Measurements from ENCODE around the gene MMEL1.

MMEL1 gene

DNA sequence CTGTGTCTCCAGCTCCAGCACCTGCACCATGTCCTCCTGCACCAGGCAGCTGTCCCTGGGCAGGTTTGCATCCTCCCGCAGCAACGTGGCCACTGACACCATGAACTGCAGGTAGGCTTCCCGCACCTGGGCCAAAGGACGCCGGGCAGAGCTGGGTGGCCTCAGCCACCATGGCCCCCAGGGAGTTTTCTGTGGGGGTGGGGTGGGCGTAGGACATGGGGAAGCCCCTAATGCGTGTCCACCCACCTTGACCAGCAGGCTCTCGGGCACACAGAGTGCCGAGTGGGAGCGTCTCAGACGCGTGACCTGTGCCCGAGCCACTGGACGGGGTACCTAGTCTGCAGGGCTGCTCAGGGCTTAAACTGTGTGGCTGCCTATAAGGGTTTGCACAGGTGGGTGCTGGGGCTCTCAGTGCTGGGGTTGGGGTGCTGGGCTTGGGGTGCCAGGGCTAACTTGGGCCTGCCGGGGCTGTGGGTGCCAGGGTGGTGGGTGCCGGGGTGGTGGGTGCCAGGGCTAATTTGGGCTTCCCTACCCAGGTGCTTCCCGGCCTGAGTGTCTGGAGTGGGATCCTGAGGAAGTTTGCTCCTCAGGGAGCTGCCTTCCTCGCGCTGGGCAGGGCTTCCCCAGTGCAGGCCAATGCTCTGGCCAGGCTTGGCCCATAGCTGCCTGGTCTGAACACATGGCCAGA, 28.5 kb downstream of the MMEL1 start:
- no peak for DNase-seq (ENCODE audit: low spot score)

DNA sequence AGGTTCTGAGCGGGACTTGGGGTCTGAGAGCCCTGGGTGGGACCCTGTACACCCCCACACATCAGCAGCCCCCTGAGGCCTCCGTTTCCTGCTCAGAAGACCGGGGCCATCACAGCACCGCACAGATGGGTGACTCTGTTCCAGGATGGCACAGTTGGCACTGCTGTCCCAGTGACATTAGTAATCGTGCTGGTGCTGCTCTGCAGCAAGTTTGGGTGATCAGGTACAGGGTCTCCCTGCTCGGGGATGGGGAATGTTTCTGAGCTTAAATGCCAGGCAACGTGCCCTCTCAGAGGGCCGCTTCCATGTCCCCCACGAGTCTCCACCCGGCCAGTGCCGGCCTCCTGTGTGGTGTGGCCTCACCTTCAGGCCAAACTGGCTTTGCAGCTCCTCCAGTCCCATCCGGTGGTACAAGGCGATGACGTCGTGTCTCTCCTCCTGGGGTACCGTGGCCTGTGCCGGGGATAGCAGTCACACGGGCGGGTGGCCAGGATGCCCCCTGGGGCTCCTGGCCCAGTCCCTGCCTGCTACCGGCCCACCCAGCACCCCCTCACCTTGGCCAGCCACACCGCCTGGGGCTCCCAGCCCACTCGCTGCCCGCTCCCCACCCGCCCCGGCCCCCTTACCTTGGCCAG, 29.2 kb downstream of the MMEL1 start:
- DNase-seq (ENCODE audit: low spot score), result no peak

DNA sequence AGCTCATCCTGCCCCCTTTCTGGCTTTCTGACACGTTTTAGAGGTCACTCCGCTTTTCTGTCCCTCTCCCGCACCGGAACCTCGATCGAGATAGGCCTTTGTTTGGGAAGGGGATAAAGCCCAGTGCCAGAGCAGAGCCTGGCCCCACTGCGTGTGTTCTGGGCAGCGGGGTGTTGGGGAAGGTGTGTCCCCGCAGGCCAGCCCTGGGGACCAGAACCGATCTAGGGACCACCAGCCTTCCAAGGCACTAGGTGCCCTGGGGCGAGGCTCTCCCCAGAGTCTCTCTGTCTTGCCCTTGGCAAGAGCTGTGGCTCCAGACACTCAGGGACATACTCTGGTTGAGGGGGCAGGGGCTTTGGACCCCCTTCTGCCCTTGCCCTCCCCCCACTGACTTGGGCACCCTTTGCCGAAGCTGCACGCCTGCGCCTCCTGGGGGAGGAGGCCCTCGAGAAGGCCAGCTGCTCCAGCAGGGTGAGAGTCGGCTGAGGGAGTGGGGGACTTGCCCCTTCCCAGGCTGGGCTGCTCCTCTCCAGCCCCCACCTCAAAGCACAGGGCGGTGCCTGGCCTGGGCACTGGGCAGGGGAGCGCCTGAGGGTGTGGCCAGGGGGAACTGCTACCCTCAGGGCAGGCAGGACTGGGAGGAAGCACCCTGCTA, 29.8 kb downstream of the MMEL1 start:
- DNase-seq (ENCODE audit: low spot score), result no peak

DNA sequence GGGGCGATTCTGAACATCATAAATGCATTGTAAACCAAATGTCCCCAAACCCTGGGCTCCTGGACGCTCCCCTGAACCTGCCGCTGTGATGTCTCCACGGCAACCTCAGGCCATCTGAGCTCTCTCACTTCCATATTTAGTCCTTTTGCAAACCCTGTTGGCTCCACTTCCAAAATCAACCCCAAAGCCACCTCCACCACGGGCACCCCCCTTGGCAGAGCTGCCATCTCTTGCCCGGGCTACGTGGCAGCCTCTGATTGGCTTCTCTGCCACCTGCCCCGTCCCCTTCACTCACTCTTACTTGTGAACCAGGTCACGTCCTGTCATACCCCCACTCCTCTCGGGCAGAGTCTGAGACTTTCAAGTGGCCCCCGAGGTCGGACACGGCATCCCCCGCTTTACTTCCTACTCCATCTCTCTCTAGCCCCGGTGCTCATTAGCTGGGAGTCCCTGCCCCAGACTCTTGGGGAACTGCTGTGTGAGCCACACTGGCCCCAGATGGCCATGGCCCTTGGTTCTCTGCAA, 30.4 kb downstream of the MMEL1 start:
- no peak for DNase-seq (ENCODE audit: low spot score)

DNA sequence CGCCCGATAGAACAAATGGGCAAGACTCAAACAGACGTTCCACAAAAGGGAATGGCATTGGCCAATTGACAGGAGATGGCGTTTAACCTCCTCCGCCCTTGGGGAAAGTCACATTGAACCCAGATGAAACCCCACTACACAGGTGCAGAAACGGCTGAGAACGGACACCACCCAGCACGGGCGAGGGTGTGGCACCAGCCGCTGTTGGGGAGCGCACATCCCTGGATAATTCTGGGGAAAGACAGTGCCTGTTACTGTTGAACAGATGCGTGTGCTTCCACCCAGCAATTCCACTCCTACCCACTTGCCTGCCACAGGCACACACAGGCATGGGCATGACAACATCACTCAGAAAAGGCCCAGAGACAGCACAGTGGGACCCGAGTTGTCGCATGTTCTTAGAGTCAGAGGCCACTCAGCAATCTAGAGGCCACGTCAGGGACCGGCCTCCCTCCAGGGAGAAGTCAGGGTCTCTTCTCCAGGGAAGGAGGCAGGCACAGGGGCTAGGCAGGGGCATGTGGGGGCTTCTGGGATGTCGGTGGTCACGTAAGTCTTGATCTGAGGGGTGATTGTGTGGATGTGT, 31.0 kb downstream of the MMEL1 start:
- no peak for DNase-seq (ENCODE audit: low spot score)

DNA sequence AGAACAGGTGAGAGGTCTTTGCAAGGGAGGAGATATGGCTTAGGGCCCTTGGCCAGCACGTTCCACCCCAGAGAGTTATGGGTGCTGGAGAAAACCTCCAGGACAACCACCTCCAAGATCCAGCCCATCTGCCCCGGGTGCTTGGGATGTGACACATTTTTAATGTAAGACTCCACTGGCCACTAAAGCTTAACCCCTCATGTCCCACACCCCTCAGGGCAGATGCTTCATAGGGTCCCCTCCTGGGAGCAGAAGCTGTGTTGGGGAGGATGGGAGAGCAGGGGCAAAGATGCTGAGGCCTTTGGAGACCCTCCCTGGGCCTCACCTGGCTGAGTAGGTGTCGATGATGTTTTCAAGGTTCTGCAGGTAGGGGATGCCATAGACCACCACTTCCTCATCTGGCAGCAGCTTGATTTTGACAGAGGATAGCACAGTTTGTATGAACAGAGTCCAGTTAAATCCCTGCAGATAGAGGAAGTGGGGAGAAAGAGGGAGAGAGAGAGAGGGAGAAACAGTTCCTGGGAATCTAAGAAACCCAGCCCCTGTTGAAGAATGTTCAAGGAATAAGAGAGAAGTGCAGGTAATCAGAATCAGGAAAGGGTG, 34.4 kb downstream of the MMEL1 start:
- DNase-seq (ENCODE audit: low spot score), result no peak

DNA sequence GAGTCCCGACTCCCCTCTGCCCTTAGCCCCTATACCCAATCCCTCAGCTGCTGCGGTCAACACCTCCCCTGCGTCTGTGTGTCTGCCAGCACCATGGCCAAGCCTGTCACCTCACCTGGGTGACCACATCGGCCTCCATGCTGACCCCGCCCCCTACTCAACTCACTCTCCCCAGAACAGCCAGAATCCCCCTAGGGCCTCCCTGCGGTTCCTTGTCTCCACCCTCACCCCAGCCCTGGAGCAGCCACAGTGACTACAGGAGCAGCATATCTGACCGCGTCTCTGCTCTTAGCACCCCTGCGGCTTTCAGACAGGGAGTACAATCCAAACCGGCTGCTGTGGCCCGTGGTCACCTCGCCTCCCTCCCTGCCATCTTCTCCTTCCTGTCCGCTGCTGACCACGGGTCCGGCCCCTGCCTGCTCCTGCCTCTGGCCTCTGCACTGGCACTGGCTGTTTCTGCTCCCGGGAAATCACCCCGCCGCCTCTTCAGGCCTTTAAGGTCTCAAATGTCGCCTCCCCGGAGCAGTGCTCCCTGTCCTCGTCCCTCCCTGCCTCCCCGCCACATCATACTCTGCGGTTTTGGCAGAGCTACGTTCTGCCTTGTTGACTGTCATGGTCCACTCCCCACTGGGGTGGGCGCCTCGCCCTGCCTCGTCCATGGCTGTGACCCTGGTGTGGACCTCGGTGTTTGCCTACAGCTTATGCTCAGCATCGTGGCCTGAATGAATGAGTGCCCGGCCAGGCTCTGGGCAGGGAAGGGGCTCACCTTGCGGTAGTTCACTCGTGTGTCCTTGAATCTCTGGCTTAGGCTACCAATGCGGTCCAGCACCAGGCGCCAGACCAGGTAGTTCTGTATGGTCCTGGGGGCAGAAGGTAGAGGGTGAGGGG, 35.1 kb downstream of the MMEL1 start:
- DNase-seq (ENCODE audit: low spot score), result no peak

DNA sequence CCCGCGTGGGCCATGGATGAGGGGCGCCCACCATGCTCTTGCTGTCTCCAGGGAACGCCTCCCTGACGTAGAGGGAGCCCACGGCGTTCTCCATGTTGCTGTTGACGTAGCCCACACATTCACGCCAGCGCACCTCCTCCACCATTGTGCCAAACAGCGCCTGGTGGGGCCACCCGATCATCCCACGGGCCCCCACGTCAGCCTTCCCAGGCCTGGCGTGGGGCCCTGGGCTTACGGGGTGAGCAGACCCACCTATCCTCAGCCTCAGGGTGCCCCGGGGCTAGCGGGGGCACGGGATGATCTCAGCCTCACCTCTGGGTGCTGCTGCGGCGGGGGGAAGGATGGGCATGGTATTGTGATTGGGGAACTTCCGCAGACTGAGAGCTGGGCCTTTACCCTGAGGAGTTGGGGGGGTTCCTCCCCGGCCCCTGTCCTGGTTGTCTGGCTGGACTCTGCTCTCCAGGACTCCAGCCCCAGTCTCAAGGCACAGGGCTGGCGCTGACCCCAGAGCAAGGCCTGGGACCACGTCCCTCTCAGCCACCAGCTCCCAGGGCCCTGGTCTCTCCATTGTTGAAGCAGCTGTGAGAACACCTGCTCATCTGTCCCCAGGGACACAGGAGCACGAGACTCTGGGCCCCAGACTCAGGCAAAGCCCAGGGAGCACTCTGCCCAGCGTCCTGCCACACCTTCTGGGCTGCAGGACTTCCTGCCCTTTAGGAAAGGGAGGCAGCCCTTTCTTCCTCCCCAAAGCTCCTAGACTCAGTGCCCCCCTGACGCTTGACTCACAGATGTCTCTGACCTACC, 36.1 kb downstream of the MMEL1 start:
- peak; percentile 26 for DNase-seq (ENCODE audit: low spot score)

DNA sequence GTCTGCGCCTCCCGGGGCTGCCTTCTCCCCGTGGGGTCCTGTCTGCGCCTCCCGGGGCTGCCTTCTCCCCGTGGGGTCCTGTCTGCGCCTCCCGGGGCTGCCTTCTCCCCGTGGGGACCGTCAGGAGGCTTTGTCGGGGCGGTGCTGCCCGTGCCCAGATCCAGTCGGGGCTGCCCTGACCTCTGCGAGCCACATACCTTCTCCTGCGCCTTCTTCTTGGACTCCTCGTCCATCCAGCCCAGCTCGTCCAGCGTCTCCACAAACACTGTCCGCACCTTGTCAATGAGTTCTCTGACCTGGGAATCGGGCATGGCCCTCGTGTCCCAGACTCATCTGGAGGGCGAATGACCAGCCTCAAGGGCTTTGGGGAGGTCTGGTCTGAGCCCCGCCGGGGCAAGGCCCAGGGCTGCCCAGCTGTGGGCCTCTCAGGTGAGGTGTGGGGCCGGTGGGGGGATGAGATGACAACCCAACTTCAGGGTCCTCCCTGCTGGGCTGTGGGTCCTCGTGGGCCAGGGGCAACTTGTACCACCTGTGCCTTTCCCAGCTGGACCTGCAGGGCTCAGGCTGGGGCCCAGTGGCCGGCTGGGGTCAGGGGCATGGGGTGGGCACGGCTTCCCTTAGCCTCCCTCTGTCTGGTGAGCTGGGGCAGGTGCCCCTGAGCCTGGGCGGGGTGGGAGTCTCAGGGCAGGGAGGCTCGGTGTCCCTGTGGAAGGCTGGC, 36.8 kb downstream of the MMEL1 start:
- DNase-seq (ENCODE audit: low spot score), result no peak

DNA sequence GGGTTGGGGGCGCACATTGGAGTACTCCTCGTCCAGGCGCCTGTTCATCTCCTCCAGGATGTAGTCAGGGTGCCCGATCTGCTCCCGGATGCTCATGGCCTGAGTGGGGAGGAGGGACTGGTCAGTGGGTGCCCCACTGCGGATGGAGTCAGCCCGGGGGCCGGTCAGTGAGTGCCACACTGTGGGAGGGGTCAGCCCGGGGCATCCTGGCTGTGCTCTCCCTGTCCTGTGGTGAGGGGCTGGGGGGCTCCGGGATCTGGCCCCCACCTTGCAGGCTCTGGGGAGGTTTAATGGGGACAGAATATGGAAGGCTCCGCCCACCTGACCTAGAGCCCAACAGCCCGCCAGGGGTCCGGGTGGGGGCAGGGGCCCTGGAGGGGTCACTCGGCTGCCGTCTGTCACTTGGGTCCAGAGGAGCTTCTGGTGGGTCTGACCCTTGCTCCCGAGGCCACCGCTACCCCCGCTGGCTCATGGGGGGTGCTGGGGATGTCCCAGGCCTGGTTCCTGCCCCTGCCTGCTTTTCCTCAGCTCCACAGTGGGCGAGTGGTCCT, 37.5 kb downstream of the MMEL1 start:
- no peak for DNase-seq (ENCODE audit: low spot score)

DNA sequence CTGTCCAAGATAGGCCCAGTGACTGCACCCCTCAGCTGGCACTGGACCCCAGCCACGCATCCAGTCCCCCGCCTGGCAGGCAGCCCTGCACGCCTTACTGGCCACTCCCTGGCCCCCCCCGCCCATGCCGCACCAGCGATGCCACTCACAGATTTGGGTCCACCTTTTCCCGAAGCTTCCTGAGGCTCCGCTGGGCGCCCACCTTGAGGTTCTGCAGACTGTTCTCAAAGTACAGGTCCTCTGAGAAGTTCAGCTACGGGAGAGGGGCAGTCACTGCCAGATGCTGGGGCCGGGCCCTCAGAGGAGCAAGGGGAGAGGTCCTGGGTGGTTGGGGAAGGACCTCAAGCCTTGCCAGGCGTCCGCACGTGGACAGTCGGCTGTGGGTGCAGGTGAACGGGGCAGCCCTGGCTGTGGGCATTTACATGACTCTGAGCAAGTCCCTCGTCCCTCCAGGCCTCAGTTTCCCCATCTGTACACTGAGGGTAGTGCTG, 38.1 kb downstream of the MMEL1 start:
- DNase-seq (ENCODE audit: low spot score), result no peak

DNA sequence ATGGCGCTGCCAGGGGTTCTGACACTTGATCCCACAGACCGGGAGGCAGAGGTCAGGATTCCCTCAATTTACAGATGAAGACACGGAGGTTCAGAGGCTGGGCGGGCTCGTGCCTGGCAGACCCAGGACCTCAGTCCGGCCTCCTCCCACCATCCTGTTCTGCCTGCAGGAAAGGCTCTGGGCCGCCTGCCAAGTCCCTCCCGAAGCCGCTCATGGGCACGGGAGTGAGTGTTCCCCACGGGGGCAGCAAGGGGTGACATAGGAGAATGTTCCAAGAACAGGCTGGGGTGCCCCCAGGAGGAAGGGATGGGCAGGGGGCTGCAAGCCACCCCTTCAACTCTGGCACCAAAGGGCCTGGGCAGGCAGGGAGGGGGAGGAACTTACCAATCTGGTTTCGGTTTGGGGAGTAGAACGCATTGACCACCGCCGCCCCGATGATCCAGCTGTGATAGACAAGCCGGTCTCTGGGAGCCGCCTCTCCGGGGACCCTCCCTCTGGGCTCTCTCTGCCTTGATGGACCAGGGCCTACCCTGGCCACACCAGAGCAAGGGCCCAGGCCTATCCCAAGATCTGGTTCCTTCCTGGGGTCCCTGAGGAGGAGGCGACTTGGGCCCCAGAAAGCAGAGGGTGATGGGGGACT, 38.7 kb downstream of the MMEL1 start:
- no peak for DNase-seq (ENCODE audit: low spot score)

DNA sequence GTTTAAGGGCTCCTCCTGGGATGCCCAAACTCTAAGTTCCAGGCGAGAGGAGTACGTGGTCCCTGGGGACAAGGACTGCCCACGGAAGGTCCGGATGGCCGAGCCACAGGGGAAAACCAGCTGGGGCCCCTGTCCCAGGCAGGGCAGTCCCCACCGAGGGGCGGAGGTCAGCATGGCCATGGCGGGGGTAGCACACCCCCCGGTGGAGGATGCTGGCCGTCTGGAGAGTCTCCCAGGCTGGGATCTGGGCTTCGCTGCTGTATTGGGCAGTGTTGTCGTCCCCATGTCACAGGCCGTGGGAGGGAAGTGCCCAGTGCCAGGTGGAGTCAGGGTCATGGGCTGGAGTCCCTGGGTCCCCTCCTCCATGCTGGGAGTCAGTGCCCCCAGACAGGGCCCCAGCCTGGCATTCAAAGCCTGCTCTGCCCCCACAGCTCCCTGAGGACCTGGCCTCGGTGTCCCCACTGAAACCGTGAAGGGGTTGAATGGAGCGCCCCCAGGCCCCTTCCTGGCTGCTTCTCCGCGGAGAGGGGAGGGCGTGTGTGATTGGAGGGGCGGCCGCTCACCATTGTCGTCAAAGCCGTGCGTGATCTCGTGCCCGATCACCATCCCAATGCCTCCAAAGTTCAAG, 39.5 kb downstream of the MMEL1 start:
- DNase-seq (ENCODE audit: low spot score), result no peak

DNA sequence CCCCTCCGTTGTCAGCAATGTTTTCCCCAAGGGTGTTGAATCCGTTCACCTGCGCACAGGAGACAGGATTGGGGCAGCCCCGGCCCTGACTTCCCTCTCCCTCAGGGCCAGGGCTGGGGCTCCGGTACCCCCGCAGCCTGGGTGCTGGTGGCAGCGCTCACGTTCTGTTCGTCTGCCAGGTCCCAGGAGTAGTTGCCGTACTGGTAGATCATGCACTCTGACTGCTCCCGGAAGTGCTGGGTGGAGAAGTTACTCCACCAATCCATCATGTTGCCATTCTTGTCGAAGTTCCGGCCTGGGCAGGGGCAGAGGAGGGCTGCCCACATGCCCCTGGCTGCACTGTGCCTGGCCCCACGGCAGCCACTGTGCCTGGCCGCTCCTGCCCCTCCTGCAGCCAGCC, 40.1 kb downstream of the MMEL1 start:
- DNase-seq (ENCODE audit: low spot score), result no peak

DNA sequence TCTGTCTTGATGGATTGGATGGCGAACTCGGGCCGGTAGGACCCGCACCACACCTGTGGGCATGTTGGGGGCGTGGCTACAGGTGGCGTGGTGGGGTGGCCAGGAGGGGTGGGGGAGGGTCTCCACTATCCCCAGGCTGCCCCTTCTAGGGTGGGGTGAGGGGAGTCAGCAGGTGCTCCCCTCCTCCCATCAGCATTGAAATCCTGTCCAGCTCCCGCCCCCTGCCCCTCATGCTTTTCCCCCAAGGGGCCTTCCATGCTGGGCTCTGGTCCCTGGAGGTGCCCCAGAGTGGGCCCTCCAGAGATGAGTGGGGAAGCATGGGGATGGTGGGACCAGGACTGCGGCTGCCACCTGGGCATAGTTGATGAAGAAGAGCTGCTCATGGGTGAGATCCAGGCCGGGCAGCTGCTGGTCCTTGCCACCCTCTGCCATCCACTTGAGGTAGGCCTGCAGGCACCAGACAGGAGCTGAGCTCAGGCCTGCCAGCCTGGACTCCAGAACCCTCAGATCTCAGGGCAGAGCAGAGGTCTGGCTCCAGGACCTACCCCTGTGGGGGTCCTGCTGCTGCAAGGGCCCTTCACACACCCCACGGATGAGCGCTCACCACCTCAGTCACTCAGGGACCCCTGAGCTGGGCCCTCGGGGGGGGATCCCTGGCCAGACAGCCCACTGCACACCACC, 41.1 kb downstream of the MMEL1 start:
- DNase-seq (ENCODE audit: low spot score), result no peak

DNA sequence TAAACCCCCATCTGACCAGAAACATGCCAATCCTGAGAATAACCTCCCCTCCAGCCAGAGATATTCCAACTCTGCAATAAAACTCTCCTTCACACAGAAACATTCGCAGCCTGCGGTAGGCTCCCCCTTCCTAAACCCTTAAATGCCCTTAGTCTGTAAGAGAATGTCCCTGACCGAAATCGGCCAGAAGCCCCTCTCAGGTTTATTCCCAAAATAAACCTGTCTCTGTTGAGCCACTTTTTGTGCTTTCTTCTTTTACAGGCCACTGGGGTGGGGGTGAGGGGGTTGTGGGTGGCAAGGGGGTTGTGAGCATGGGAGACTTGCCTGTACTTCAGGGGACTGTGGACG, 41.6 kb downstream of the MMEL1 start:
- DNase-seq (ENCODE audit: low spot score), result no peak

DNA sequence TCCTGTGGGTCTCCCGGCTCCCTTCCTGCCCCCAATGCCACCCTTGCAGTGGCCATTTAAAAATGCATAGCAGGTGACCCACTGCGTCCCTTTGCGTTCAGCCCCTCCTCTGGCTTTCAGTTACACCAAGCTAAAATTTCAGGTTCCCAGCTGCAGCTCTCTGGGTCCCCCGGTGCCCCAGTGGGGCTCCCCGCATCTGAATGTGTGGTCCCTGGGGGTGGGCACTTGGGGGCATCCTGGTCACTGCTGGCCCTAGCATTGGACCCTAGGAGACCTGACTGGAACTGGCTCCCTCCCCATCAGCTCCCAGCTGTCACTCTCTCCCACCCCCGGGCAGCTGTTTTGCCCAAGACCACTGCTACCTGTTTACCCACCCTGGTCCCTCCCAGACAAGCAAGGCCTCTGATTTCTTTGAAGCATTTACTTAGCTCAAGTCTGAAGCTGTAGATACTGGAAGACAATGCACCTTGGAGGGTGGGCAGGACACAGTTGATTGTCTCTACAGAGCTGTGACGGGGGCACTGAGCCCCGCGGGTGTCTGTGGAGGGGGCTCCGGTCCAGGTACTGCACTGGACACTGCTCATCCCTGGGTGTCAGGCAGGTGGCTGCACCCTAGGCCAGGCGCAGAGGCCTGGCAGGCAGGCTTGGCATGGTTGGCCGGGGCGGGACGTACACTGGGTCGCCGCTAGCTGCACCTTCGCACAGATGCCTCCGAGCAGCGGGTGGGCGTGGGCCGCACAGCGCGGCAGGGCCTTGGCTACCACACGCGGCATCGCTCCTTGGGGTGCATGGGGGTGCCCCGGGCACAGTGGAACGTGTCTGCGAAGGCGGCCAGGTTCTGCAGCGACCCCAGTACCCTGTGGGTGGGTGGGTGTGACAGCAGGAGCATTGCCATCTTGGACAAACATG, 42.3 kb downstream of the MMEL1 start:
- no peak for DNase-seq (ENCODE audit: low spot score)
